H9 (cell line): ENCODE data around the gene DHRS2. TPM values are rescaled to one million over a fixed set of nuclear protein-coding genes. Genes with fewer than 3 reads are reported as not detected.
A peak's percentile ranks its signal among the peaks of the same experiment; 100 is the strongest.

Experiments
- DNase-seq: peaks from one replicate; pipeline ENCODE4 v3.0.0-alpha.2; 2017
- H2AFZ ChIP-seq: one replicate; pipeline ENCODE4 v1.6.1; 2013; ENCODE audit warnings: mild to moderate bottlenecking, low read length, control low read depth, moderate library complexity
- H2AK5ac ChIP-seq: 2 replicates; pipeline ENCODE4 v1.6.1; 2013; ENCODE audit warnings: low read length, control low read depth, mixed read lengths; ENCODE audit not compliant: insufficient read length
- H2BK120ac ChIP-seq: one replicate; pipeline ENCODE4 v1.6.1; 2013; ENCODE audit warnings: low read depth, mild to moderate bottlenecking, low read length, control low read depth, inconsistent platforms; ENCODE audit not compliant: poor library complexity, severe bottlenecking
- H2BK12ac ChIP-seq: 2 replicates; pipeline ENCODE4 v1.6.1; 2013; ENCODE audit warnings: low read length, control low read depth, mixed read lengths, low read depth; ENCODE audit not compliant: insufficient read length
- H2BK15ac ChIP-seq: 2 replicates; pipeline ENCODE4 v1.6.1; 2013; ENCODE audit warnings: low read depth, low read length, control low read depth
- H2BK20ac ChIP-seq: one replicate; pipeline ENCODE4 v1.6.1; 2013; ENCODE audit warnings: low read depth, mild to moderate bottlenecking, low read length, control low read depth, inconsistent platforms; ENCODE audit not compliant: poor library complexity, severe bottlenecking
- H2BK5ac ChIP-seq: 2 replicates; pipeline ENCODE4 v1.6.1; 2013; ENCODE audit warnings: low read length, control low read depth, mixed read lengths; ENCODE audit not compliant: insufficient read length
- H3K14ac ChIP-seq: 2 replicates; pipeline ENCODE4 v1.6.1; 2013; ENCODE audit warnings: low read length, control low read depth; ENCODE audit not compliant: insufficient read depth
- H3K18ac ChIP-seq: 2 replicates; pipeline ENCODE4 v1.6.1; 2013; ENCODE audit warnings: low read depth, mild to moderate bottlenecking, mixed read lengths, low read length, control low read depth; ENCODE audit not compliant: insufficient read length
- H3K23ac ChIP-seq: 2 replicates; pipeline ENCODE4 v1.6.1; 2013; ENCODE audit warnings: low read length, control low read depth, mixed read lengths, low read depth; ENCODE audit not compliant: insufficient read length
- H3K23me2 ChIP-seq: 2 replicates; pipeline ENCODE4 v1.6.1; 2013; ENCODE audit warnings: low read depth, mild to moderate bottlenecking, mixed read lengths, low read length, control low read depth; ENCODE audit not compliant: insufficient read length, poor library complexity, severe bottlenecking
- H3K27ac ChIP-seq: 2 replicates; pipeline ENCODE4 v1.5.1; 2013; ENCODE audit warnings: low read length, control low read depth, mixed read lengths, low read depth; ENCODE audit not compliant: insufficient read length
- H3K27me3 ChIP-seq: 2 replicates; pipeline ENCODE4 v1.6.1; 2013; ENCODE audit warnings: low read length, control low read depth, inconsistent platforms; ENCODE audit not compliant: insufficient read depth
- H3K4ac ChIP-seq: 2 replicates; pipeline ENCODE4 v1.6.1; 2013; ENCODE audit warnings: low read depth, mild to moderate bottlenecking, control low read depth, inconsistent platforms, low read length, moderate library complexity
- H3K4me1 ChIP-seq: 2 replicates; pipeline ENCODE4 v1.6.1; 2013; ENCODE audit warnings: low read length, control low read depth, inconsistent platforms; ENCODE audit not compliant: insufficient read depth
- H3K4me2 ChIP-seq: 2 replicates; pipeline ENCODE4 v1.6.1; 2013; ENCODE audit warnings: low read length, control low read depth, mixed read lengths; ENCODE audit not compliant: insufficient read length, insufficient read depth
- H3K56ac ChIP-seq: 2 replicates; pipeline ENCODE4 v1.6.1; 2013; ENCODE audit warnings: low read depth, mild to moderate bottlenecking, mixed read lengths, low read length, control low read depth; ENCODE audit not compliant: insufficient read length
- H3K79me1 ChIP-seq: 2 replicates; pipeline ENCODE4 v1.6.1; 2013; ENCODE audit warnings: low read depth, mild to moderate bottlenecking, moderate library complexity, low read length, control low read depth, inconsistent platforms; ENCODE audit not compliant: insufficient read depth, poor library complexity, severe bottlenecking
- H3K79me2 ChIP-seq: 2 replicates; pipeline ENCODE4 v1.6.1; 2013; ENCODE audit warnings: low read length, control low read depth, inconsistent platforms; ENCODE audit not compliant: insufficient read depth
- H3K9ac ChIP-seq: 2 replicates; pipeline ENCODE4 v1.6.1; 2013; ENCODE audit warnings: low read length, control low read depth, mixed read lengths; ENCODE audit not compliant: insufficient read length; ENCODE audit errors: extremely low read depth
- H3K9me3 ChIP-seq: one replicate; pipeline ENCODE4 v1.6.1; 2013; ENCODE audit warnings: low read depth, low read length, inconsistent platforms; ENCODE audit not compliant: control insufficient read depth
- H3T11ph ChIP-seq: one replicate; pipeline ENCODE4 v1.6.1; 2013; ENCODE audit warnings: mild to moderate bottlenecking, low read length, control low read depth, inconsistent platforms
- H4K20me1 ChIP-seq: one replicate; pipeline ENCODE4 v1.6.1; 2013; ENCODE audit not compliant: control insufficient read depth, insufficient read length, insufficient read depth
- H4K5ac ChIP-seq: 2 replicates; pipeline ENCODE4 v1.6.1; 2013; ENCODE audit warnings: low read depth, mild to moderate bottlenecking, mixed read lengths, low read length, control low read depth; ENCODE audit not compliant: insufficient read length
- H4K8ac ChIP-seq: replicated peaks from 2 replicates; pipeline ENCODE4 v1.6.1; 2013; ENCODE audit warnings: low read length, control low read depth, mixed read lengths, low read depth; ENCODE audit not compliant: insufficient read length
- H4K91ac ChIP-seq: 2 replicates; pipeline ENCODE4 v1.6.1; 2013; ENCODE audit warnings: low read depth, mild to moderate bottlenecking, moderate library complexity, mixed read lengths, low read length, control low read depth; ENCODE audit not compliant: insufficient read length
- H3K27ac Mint-ChIP-seq, 3 experiments: 2 replicates in 2 of 3; 3 replicates in 1 of 3; pipeline ENCODE4 v1.8.0; 2020 to 2021; ENCODE audit warnings: mixed read lengths in 3 of 3, mild to moderate bottlenecking in 1 of 3, moderate library complexity in 1 of 3
- H3K27me3 Mint-ChIP-seq: 2 replicates; pipeline ENCODE4 v1.8.0; 2021; ENCODE audit warnings: low read depth, mild to moderate bottlenecking, moderate library complexity, mixed read lengths
- H3K36me3 Mint-ChIP-seq, 3 experiments: 2 replicates in 2 of 3; 3 replicates in 1 of 3; pipeline ENCODE4 v1.8.0; 2020 to 2021; ENCODE audit warnings: low read depth in 3 of 3, mixed read lengths in 3 of 3; ENCODE audit not compliant: insufficient read depth in 1 of 3
- H3K4me1 Mint-ChIP-seq, 2 experiments: 2 replicates each; pipeline ENCODE4 v1.8.0; 2020; ENCODE audit warnings: mixed read lengths in 2 of 2
- H3K4me3 Mint-ChIP-seq, 2 experiments: 2 replicates in 1 of 2; 3 replicates in 1 of 2; pipeline ENCODE4 v1.8.0; 2020 to 2021; ENCODE audit warnings: mild to moderate bottlenecking in 2 of 2, mixed read lengths in 2 of 2, moderate library complexity in 1 of 2
- H3K9me3 Mint-ChIP-seq, 2 experiments: 2 replicates in 1 of 2; 3 replicates in 1 of 2; pipeline ENCODE4 v1.8.0; 2020; ENCODE audit warnings: mild to moderate bottlenecking in 2 of 2, mixed read lengths in 2 of 2, moderate library complexity in 1 of 2
- CTCF ChIP-seq: fragments of 200-600 bp; sonication (generic); conservative IDR thresholded peaks from 3 replicates; pipeline ENCODE4 v1.8.0; 2021; ENCODE audit warnings: antibody characterized with exemption, mild to moderate bottlenecking
- WGBS: extraction: QIAGEN DNeasy Blood & Tissue Kit; methylation state at CpG from one replicate; pipeline ENCODE4 v1.1.7; 2013; ENCODE audit warnings: missing lambda C conversion rate, low lambda C conversion rate, mixed read lengths; ENCODE audit not compliant: insufficient read length; ENCODE audit errors: extremely low coverage; 5-methylcytosine and 5-hydroxymethylcytosine counted together
- total RNA-seq: library from RNA; stranded (reverse); gene quantifications from 2 replicates; pipeline ENCODE4 v1.2.1, GENCODE V29; 2021

The DHRS2 gene
- total RNA-seq, 1 experiment from 2014 or later = 0.66 TPM

DNA sequence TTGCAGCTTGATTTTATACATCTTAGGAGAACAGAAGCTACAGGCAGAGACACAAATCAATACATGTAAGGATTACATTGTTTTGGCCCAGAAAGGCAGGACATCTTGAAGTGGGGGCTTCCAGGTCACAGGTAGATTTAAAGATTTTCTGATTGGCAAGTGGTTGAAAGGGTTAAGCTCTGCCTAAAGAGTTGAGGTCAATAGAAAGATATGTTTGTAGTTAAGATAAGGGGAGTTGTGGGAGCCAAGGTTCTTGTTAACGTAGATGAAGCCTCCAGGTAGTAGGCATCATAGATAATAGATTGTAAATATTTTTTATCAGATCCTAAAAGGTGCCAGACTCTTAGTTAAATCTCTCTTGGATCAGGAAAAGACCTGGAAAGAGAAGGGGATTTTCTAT, 5.5 kb upstream of the DHRS2 start:
- H4K20me1 ChIP-seq = no peaks in the 10 kb centered on the region
- no peak overlapping the region for H3K4me2 ChIP-seq
- H3K27ac ChIP-seq = no peak overlapping the region
- no peaks in the 10 kb centered on the region for H3K79me2 ChIP-seq
- H2BK15ac ChIP-seq = no peak overlapping the region
- peaks cover 0 to 2% (median 0%) of the 10 kb centered on the region in 3 experiments; a peak in 2 of 7 replicates for H3K36me3 Mint-ChIP-seq
- no peak overlapping the region for H4K5ac ChIP-seq
- H3K23me2 ChIP-seq = no peaks in the 10 kb centered on the region
- WGBS = no CpG with 5 or more reads among the region's 1 CpG
- H3K56ac ChIP-seq = no peak overlapping the region
- H3K14ac ChIP-seq = no peak overlapping the region
- H2BK12ac ChIP-seq = no peak overlapping the region
- no peaks in the 10 kb centered on the region for H3K27me3 ChIP-seq
- H3K79me1 ChIP-seq = no peaks in the 10 kb centered on the region
- H2BK120ac ChIP-seq = no peak overlapping the region
- H3K27ac Mint-ChIP-seq = peak overlapping the region in 1 of 3 experiments; percentile 34; a peak in 1 of 7 replicates
- peaks cover 11 to 16% of the 10 kb centered on the region in 2 experiments for H3K4me1 Mint-ChIP-seq
- 0 out of 2 replicates have a peak, but pooled peaks cover 2% of the 10 kb centered on the region for H3K4me1 ChIP-seq
- TF ChIP-seq CTCF = no peak
- H3K9me3 ChIP-seq = no peaks in the 10 kb centered on the region
- H3K23ac ChIP-seq = no peak overlapping the region
- no peak overlapping the region for H4K8ac ChIP-seq
- no peak overlapping the region for H3K9ac ChIP-seq
- H4K91ac ChIP-seq = no peak overlapping the region
- H3K4me3 Mint-ChIP-seq = no peak overlapping the region
- H2BK5ac ChIP-seq = no peak overlapping the region
- no peak overlapping the region for H3K4ac ChIP-seq
- no peak overlapping the region for H3K18ac ChIP-seq
- H3K9me3 Mint-ChIP-seq = peaks cover 17 to 22% of the 10 kb centered on the region in 2 experiments
- peaks cover 2% of the 10 kb centered on the region for H3K27me3 Mint-ChIP-seq
- no peak overlapping the region for H2AFZ ChIP-seq
- H2AK5ac ChIP-seq = no peak overlapping the region
- H3T11ph ChIP-seq = no peak overlapping the region
- no peak overlapping the region for H2BK20ac ChIP-seq
- no peak for DNase-seq
